Hematopoietic multipotent progenitor cell treated with erythropoietin and hydrocortisone succinate and interleukin-3 and kit ligand, for 6 days (in vitro differentiated cells): Measurements from ENCODE around the gene CDC42SE2.
"Not testable (repeated sequence)": the region's sequence is repeated elsewhere in the genome, so short reads cannot be mapped to it uniquely, and the experiment has no call there.

Experiments
- DNase-seq: peaks from one replicate; pipeline ENCODE4 v3.0.0-alpha.2; 2015

CDC42SE2 gene

DNA sequence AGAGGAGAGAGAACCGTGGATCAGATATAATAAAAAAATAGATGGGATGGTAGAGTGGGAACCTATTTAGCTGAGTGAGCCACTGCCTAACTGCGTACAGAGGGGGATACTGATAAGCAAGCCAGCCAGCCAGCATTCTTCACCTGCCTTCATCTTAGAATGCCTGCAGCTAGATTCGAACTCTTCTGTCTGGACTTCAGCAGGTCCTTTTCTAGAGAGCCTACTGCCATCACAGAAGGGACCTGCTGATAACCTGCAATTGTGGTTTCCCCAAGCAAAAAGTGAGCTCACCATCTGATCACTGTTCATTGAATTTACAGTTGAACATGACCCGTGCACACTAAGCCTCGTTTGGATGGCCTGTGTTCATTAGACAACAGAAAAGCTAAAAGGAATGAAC lies 109.4 kb downstream of the CDC42SE2 start:
- peak; percentile 94 for DNase-seq

GRCh38 chr5:131375351-131375750 lies 111.5 kb downstream of the CDC42SE2 start:
- no peak for DNase-seq

- no peak for DNase-seq
Observed at GRCh38 chr5:131377346-131377745, 113.5 kb downstream of the CDC42SE2 start.

DNA sequence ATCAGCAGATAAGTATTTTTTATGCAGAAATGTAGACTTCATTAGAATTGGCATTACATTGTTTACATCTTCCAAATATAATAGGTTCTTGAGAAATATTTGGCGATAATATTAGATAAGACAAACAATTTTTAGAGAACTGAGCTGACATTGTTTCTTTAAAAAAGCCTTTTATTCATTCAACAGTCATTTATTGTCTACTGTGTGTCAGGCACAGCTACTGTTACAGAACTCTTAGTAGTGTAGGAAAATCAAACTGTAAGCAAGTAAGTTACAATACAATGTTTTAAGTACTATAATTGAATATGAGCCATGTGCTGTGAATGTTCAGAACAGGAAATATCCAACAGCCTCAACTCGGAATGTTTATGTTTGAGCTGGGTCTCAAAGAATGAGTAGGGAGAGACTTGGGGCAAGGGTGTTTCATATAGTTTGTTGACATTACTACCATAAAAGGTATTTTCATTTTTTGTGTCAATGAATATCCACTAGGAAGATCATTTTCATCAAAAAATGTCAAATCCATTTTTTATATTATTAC lies 114.0 kb downstream of the CDC42SE2 start:
- no peak for DNase-seq

GRCh38 chr5:131378721-131379541 lies 115.1 kb downstream of the CDC42SE2 start:
- peak; percentile 81 for DNase-seq

DNA sequence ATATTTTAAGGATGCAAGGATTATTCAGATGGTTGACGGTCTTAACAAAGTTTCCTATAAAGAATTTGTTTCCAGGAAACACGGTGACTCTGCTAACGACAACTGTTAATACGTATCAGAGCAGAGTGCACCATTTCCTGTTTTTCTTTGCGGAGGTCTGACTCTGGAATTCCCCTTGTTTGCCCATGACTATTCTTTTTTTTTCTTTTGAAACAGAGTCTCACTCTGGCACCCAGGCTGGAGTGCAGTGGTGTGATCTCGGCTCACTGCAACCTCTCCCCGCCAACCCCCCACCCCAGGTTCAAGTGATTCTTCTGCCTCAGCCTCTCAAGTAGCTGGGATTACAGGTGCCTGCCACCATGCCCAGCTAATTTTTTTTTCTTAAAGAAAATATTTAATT lies 115.9 kb downstream of the CDC42SE2 start:
- peak; percentile 69 for DNase-seq

GRCh38 chr5:131380238-131380637 lies 116.4 kb downstream of the CDC42SE2 start:
- DNase-seq: not testable (repeated sequence)

DNA sequence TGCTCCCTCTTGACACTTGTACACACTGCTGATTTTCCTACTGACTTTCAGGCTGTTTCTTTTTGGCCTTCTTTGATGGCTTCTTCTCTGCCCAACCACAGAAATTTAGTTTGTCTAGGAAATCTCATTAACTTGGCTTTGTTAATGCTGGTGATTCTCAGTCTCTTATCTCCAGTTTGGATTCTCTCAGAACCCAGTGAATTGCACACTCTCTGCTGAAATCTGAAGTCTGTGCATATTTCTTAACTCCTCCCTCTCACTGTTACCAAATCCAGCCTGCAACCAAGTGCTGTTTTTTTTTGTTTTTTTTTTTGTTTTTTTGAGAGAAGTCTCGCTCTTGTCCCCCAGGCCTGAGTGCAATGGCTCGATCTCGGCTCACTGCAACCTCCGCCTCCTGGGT lies 117.2 kb downstream of the CDC42SE2 start:
- DNase-seq: peak; percentile 52

- no peak for DNase-seq
Observed at GRCh38 chr5:131381777-131382176, 117.9 kb downstream of the CDC42SE2 start.

GRCh38 chr5:131382407-131383395 lies 118.8 kb downstream of the CDC42SE2 start:
- DNase-seq: peak; percentile 96

- peak; percentile 83 for DNase-seq
Observed at GRCh38 chr5:131384173-131384572, 120.3 kb downstream of the CDC42SE2 start.

- no peak for DNase-seq
Observed at GRCh38 chr5:131384616-131385214, 120.9 kb downstream of the CDC42SE2 start.

DNA sequence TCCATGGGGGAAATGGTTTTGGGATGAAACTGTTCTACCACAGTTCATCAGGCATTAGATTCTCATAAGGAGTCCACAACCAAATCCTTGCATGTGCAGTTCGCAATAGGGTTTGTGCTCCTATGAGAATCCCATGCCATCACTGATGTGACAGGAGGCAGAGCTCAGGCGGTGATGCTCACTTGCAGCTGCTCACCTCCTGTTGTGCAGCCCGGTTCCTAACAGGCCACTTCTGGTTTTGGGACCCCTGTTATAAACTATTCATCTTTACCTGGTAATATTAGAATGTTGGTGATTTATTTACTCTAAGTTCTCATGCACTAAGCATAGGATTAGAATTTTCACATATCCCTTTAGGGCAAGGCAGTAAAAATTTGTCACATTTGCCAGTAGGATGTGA lies 122.3 kb downstream of the CDC42SE2 start:
- no peak for DNase-seq

- no peak for DNase-seq
Observed at GRCh38 chr5:131386779-131387178, 122.9 kb downstream of the CDC42SE2 start.

GRCh38 chr5:131387255-131387654 lies 123.4 kb downstream of the CDC42SE2 start:
- no peak for DNase-seq

DNA sequence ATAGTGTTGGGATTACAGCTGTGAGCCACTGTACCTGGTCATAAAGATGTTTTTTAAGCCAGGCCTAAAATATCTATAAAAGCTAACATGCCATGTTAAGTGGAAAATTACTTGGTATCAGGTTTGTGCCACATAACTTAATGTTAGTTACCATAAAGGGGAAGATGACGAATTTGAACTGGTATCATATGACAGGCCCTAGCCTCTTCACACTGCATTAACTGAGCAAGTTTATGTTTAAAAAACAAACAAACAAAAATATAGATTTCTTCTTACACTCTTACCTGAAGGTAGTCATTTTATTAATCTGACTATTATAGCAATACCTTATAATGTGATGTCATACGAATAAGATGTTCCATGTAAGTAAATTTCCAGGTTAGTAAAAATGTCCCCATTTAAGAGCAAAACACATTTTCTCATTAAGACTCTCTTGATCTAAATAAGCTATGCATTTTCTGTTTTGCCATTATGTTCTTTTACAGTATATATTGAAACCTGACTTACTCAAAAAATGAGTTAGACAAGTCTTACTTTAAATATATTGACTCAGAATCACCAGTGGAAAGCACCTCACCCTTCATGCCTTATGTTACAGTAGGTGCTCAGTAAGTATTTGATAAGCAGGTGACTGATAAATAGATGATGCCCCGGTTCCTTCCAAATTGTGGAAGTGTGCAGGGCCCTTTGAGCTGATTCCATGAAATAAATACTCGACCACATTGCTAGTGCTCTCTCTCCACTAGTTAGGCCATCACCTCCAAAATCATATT lies 125.4 kb downstream of the CDC42SE2 start:
- no peak for DNase-seq

- no peak for DNase-seq
Observed at GRCh38 chr5:131389869-131390265, 126.0 kb downstream of the CDC42SE2 start.

DNA sequence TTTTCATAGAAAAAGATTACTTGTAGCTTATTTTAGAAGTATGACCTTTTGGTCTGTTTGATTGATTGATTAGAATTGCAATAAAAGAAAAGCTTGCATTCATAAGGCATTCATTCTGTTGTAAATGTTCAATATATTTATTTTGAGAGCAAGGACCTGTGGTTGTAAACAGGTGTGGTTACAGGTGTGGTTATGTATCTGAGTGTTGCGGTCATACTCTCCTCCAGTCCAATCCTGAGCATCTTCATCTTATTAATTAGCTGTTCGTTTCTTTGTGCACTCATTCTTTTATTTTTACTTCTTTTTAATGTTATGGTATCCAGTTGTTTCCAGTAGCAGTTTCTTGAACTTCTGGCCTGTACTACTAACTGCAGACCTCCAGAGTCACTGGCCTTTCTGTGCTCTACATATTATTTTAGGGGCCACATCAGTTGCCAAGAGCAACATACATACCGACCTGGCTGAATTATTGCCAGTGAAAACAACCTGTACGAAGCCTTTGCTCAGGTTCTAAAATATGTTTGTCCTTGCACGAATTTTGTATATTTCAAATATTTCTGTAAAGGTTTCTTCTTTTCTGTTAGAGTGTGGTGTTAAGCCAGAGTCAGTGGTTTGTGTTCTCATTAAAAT lies 128.7 kb downstream of the CDC42SE2 start:
- DNase-seq: no peak

DNA sequence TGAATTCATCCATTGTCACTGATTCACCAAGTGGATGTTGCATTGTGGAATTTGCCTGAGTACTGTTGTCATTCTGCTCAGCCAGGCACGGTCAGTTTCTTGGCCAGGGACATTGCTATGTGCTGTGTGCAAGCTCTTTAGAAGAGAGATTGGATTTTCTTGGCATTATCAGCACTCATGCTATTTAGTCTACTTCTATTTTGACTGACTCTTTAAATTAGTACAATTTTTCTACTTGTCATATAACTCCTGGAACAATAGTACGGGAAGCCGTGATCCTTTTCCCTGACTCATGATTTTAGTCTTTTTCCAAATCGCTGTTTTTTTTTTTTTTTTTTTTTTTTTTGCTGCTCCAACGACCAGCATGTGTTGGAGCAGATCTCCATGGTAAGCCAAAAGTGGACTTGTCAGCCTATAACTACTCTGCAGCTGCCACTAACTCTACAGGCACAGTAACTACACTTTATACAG lies 129.7 kb downstream of the CDC42SE2 start:
- DNase-seq: no peak

- no peak for DNase-seq
Observed at GRCh38 chr5:131394128-131394527, 130.3 kb downstream of the CDC42SE2 start.

DNA sequence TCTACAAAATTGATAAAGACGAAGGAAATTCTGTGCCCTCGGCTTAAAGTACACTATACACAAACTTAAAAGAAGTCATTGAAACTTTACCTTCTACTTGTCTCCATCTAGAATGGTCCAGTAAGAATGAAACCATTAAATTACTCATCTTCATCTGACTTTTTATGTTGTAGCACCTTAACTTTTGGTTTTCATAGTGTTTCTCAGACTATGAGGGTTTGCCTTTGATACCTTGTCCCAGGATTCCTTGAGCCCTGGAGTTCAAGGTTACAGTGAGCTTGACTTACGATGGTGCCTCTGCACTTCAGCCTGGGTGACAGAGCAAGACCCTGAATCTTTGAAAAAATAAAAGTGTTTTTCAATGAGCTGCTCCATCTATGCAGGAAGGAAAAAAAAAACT lies 132.2 kb downstream of the CDC42SE2 start:
- DNase-seq: no peak
